GM18870 (cell line): Measurements from ENCODE around the gene HUNK.
"Not testable (repeated sequence)": the region's sequence is repeated elsewhere in the genome, so short reads cannot be mapped to it uniquely, and the experiment has no call there.

Experiments
- ATAC-seq: cut with Tn5 transposase; IDR thresholded peaks from one replicate; pipeline ENCODE4 v1.9.1; 2021; ENCODE audit warnings: moderate library complexity; ENCODE audit not compliant: unreplicated experiment

The HUNK gene

DNA sequence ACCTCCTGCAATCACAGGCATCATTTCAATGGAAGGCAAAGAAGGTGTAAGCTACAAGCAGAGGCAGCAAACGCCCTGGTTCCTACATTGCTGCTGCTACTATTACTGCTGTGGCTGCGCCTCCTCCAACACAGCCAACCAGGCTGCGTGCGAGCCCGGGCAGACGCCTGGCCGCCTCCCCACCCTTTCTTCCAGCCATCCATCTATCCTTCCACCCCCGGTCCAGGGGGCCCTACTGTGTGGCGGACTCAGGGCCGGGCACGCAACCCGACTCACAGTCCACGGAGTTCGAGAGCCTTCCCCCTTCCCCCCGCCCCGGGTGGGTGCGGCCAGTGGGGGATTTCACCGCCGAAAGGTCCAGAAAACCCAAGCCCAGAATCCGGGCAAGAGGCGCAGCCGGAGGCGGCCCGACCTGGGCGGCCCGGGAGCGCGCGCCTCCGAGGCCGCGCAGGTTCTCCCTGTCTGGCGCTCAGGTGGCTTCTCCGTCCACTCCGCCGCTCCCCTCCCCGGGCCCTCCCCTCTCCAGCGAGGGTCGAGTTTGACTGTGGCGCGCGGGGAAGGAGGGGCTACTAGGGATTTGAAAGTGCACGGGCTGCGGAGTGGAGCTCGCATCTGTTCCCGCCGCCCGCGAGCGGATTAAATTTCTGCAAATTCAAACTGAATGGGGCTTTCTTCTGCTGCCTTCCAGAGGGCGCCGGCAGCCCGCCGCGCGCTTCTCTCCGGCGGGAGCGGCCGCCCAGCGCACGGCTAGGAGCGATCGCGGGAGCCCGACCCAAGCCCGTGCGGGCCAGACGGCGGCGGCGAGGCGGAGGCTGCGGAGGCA, at the start of gene HUNK:
Gene HUNK (plus strand): TSS at position 569 of the 823 bp plus-strand sequence. CDS start 655 bp downstream, outside the sequence.
- ATAC-seq, result no peak

DNA sequence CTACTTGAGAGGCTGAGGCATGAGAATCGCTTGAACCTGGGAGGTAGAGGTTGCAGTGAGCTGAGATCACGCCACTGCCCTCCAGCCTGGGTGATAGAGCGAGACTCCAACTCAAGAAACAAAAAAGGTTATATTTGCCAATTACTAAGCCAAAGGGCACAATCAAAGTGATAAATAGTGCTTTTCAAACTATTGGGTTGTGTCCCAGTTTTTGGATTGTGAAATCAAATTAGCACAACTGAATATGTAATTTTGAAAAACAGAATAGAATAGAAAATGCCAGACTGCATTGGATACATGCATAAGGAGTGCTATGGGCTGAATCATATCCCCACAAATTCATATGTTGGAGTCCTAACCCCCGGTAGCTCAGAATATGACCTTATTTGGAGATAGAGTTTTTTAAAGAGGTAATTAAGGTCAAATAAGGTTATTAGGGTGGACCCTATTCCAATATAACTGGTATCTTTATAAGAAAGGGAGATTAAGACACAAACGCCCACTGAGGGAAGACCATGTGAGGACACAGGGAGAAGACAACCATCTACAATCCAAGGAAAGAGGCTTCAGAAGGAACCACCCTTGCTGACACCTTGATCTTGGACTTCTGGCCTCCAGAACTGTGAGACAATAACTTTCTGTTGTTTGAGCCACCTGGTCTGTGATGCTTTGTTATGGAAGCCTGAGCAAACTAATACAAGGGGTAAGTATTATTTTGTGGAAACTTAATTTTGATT, 42.9 kb upstream of the HUNK start:
- no peak for ATAC-seq

DNA sequence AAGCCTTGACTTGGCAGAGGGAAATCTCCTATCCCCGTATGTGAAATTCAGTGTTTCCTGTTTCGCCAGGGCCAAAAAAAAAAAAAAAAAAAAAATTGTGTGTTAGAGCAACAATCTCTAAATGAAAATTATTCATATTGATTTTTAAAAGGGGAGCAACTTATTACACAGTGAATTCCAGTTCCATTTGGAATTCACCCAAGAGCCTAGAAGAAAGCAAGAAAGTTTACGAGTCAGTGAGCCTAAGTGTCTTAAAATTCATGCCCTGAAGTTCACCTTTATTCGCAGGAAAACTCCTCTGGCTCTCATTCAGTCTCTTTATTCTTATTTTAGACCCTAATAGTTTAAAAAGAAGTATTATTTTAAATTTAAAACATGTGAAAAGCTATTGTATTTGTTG, 42.1 kb upstream of the HUNK start:
- ATAC-seq, result no peak

DNA sequence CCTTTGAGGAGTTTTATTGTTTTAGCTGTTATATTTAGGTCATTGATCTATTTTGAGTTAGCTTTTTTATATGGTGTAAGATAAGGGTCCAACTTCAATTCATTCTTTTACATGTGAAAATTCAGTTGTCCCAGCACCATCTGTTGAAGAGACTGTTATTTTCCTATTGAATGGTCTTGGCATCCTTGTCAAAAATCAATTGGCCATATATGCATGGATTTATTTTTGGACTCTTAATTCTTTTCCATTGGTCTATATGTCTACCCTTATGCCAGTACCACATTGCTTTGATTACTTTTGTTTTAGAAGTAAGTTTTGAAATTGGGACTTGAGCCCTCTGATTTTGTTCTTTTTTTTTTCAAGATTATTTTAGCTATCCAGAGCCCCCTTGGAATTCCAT, 35.8 kb upstream of the HUNK start:
- ATAC-seq, result no peak

DNA sequence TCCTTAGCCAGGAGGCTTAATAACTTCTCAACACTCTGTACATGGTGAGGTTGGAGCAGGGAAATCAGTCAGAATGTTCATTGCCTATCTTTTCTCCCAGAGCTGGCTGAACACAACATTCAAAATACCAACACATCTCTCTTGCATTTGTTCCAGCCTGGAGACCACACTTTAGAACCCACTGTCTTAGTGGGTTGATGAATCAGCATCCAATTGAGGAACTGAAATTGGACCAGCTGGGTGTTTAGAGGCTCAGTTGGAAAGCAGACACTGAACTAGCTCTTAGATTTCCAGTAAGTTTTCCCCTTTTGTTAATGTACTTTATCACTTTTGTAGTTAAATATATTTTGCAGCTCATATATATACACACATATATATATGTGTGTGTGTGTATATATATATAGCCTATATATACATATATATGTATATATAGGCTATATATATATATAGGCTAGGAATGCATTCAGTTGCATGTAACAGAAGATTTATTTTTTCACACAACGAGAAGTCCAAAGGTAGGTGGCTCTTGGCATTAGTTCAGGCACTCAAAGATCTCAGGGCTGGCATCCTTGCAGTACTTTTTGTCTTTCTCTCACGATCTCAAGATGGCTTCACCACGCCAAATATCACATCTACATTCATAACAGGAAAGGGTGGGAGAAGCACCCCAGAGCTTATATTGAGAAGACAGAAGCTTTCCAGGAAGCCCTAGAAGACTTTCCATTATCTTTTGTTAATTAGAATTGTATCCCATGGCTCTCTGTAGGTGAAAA, 35.0 kb upstream of the HUNK start:
- no peak for ATAC-seq

DNA sequence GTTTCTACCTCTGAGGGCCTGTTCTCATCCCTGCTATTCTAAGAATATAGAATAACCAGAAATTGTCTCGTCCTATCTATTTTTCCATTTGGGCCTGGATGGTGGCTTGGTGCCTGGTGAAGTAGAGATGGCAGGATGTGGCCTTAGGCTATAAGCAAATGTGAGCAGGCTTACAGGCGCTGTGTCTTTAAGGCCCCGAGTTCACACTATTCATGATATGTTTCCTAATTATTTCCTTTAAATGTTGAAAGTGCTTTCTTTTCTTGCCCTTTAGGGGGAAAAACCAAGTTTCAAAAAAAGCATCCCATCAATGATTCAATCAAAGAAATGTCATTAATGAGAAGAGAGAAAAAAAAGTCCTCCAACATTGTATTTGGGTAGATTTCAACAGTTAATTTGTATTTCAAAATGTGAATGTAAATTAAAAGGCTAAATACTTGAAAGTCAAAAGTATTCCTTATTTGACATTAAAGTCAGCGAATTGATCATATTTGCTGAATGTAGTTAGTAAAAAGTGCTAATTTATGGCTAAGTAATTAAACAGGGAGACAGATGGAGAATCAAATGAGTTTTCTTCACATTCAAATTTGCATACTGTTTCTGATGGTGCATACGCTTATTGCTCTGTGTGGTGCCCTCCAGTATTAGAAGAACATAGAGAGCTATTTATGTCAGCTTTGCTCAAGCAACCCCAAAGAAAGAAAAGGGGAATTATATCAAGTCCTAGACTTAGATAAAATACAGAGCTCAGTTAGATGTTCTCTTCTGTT, 34.0 kb upstream of the HUNK start:
- no peak for ATAC-seq

DNA sequence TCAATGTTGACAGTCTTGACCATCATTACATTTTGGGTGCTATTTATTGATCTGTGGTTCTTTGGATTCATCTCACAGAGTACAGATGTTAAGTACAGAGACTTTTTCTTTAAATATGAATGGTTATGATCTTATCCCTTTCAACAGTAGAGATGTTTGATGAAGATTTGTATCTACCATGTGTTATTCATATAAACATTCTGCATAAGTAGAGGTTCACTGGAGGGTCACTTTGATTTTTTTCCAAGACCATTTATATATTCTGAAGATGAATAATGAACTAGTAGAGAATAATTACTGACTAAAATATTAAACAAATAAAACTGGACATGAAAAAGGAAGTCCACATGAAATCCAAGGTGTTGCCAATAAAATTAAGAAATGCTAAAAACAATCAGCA, 28.6 kb upstream of the HUNK start:
- ATAC-seq, result no peak

DNA sequence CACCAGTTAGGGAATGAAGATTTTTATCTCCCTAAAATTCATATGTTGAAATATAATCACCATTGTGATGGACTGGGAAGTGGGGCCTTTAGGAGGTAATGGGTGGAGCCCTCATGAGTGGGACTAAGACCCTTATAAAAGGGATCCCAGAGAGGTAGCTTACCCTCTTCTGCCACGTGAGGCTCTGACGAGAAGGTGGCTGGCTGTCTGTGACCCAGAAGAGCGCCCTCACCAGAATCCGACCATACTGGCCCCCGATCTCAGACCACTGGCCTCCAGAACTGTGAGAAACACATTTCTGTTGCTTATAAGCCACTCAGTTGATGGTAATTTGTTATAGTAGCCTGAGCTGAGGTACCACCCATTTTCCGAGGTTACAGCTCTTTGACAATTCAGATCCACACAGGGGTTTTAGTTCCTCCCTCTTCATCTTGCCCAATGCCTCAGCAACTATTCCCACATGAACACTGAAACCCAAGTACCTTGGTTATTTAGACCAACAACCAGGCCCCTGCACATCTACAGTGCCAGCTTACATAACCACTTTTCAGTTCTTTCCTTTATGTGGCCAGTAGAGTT, 27.6 kb upstream of the HUNK start:
- no peak for ATAC-seq

DNA sequence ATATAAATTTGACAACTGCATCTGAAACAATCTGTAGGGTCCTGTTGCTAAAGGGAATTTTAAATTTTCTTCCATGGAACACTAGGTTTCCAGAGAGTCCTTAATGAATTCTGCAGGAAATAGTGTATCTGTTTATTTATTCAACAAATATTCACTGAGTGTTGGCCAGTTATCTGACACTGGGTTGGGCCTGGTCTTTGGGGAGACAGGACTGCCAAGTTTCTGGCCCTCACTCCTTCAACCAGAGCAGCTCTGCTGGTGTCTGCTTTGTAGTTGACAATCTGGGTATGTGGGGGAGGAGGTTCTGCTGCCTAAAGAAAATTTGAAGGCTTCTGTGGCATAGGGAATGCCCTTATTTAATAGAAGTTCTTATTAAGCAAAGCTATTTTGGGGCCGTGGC, 26.1 kb upstream of the HUNK start:
- no peak for ATAC-seq

DNA sequence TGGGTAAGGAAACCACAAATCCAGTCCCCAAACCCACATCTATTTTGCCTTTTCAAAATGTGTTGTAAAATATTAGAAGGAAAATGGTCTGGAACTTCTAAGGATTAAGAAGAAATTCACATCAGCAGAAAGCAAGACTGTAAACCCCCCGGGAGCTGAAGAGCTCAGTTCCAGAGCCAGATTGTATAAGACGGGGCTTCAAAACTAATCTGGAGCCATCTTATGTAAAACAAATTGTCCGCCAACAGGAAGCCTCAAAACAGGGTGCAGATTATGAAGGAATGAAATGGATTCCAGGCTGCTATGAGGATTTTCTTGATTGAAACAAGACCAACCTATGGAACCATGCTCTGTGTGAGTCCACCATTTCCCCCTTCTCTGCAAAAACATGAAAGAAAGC, 25.1 kb upstream of the HUNK start:
- no peak for ATAC-seq

DNA sequence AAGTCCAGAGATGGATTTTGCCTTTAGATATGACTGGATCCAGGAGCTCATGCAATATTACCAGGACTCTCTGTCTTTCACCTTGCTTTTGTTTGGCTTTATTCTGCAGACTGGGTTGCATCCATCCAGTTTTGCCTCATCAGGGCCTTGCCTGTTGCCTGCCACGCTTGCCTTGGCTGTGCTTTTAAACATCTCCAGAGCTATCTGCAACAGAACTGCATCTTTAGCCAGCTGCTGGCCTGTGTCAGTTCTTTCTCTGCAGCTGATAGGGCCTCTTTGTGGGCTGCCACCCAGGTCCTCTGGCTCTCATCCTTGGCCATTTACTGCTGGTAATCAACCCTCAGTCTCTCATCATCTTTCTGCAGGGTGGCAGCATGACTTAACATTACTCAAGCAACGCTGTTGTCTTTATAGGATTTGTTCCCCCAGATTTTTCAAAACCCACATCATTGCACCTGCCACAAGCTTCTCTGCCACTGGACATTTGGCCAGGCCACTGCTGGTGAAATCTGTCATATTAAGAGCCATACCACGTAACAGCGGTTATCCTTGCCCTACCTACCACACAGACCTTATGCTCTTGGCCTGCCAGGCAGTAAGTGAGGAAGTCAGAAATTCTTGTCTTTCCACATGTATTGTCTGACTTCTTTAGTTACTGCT, 24.4 kb upstream of the HUNK start:
- no peak for ATAC-seq

DNA sequence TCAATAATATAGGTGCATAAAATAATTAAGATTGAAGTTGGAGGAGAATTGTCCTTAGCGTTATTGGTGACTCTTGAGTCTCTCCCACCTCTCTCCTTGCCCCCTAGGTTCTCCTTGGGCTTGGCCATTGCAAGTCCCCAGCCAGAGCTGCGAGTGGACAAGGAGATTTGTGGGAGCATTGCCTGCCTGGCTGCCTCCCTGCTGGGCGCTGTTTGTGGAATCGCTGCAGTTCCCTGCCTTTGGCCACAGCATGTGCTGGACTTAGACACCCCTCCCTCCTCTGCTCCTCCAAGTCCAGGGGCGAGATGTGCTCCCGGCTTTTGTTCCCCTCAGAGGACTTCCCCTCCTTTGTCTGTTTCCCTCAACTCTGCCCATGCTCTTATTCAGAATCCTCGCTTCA, 21.9 kb upstream of the HUNK start:
- no peak for ATAC-seq

DNA sequence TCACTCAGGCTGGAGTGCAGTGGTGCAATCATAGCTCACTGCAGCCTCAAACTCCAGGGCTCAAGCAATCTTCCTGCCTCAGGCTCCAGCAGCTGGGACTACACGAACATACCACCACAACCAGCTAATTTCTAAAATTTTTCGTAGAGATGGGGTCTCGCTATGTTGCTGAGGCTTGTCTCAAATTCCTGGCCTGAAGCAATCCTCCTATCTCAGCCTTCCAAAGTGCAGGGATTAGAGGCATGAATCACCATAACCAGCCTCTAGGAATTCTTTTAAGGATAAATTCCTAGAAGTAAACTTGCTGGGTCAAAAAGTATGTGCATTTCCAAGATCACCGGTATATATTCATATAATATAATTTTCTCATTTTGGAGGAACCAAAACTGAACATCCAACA, 17.6 kb upstream of the HUNK start:
- no peak for ATAC-seq

DNA sequence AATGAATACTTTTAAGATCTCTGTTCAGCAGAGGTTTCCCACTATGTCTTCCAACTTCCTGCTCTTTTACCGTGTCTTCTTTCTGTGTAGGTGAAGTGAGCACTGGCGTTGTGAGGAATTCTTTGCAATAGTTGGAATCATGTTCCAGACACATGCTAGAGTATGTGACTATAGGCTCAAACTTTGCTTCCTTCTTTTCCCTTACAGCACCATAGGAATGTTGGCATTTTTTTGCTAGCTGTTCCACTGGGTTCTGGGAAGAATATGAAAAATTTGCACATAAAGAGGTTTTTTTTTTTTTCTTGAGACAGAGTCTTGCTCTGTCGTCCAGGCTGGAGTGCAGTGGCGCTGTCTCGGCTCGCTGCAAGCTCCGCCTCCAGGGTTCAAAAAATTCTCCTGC, 15.7 kb upstream of the HUNK start:
- no peak for ATAC-seq

DNA sequence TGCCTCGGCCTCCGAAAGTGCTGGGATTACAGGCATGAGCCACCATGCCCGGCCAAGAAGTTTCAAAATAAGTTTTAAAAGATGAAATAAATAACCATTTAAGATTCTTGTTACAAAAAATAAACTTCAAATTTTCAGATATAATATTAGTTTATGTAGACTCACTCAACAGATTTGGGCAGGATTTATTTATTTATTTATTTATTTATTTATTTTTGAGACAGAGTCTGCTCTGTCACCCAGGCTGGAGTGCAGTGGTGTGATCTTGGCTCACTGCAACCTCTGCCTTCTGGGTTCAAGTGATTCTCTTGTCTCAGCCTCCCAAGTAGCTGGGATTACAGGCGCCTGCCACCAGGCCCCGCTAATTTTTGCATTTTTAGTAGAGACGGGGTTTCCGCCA, 15.2 kb upstream of the HUNK start:
- not testable (repeated sequence) for ATAC-seq

DNA sequence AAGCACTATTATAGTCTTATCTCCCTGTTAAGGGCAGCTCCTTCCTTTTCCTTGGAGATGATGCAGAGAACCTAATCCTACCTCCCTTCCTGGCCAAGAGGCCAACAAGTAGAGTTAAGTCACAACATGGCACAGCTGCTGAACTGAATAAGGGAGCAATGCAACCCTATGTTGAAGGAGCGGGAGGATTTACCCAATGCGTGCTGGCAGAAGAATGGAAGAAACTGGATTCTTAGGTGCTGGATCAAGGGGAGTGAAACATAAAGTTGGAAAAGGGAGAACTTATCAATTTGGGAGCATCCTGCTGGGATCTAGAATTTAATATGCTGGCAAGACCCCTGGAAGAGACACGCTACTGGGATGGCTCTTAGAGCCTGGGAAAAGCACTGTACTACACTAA, 12.0 kb upstream of the HUNK start:
- no peak for ATAC-seq

DNA sequence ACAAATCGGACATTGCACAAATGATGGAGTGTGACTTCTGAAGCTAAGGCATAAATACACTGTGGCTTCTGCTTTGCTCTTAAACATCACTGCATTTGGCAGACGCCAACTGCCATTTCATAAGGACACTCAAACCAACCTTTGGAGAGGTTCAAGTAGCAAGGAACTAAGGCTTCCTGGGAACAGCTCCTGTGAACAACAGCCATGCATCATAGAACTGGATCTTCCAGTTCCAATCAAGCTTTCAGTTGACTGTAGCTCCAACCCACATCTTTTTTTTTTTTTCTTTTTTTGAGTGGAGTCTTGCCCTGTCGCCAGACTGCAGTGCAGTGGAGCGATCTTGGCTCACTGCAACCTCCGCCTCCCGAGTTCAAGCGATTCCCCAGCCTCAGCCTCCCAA, 10.7 kb upstream of the HUNK start:
- ATAC-seq, result no peak

DNA sequence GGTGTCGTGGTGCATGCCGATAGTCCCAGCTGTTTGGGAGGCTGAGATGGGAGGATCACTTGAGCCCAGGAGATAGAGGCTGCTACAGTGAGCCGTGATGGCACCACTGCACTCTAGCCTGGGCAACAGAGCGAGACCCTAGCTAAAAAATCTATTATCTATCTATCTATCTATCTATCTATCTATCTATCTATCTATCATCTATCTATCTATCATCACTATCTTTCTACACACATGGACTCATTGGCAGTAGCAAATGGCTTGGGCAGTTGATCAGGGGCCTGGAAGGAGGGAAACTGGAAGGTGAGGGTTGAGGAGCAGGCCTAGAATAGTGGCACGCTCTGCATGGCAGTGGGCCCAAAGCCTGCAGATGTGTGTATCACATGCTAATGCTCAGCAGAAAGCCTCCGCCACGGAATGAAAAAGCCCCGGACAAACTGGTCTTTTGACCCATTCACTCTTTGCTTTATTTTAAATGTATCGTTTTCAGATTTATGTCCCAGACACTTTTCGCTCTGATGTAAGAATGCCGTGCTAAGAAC, 7.3 kb upstream of the HUNK start:
- ATAC-seq, result no peak

DNA sequence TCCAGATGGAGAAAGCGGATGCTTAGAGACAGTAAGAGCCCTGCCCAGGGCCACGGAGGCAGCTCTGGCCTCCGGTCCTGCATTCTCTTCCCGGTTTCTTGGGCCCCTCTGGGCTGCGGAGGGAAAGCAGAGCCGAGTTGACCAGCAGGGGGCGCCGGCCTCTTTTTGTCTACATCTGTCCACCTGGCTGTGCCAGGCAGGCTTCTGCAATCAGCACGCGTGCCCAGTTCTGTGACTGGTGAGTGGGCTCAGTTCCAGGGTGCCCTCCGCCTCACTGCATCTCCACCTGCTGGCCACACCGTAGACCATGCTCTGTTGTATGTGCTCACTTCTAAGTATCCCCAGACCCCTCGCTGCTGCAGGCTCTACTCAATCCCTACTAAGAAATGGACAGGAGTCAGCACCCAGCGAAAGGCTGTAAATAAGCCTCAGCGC, 6.7 kb upstream of the HUNK start:
- no peak for ATAC-seq

DNA sequence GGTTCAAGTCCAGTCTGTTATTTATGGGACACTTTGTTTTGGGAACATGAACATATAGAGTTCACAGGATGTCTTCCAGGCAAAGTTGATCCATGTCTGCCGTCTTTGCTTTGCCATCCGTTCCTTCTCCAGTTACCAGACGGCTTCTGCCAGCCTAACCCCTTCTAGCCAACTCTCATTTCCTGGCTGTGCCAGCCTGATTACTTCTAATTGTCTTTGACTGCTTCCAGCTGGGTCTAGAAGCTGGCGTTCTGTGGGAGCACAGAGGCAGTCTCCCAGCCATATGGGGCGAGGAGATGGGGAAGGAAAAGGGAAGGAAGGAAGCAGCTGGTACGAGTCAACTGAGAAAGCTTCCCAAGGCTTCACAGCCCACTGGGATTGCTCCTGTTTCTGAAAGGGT, 3.1 kb upstream of the HUNK start:
- no peak for ATAC-seq
